NOMO-1 treated with DMSO at 0.1 percent for 48 hours (cell line): ENCODE data around the gene VCAN.
"Not testable (repeated sequence)": the region's sequence is repeated elsewhere in the genome, so short reads cannot be mapped to it uniquely, and the experiment has no call there.

Source experiments
- DNase-seq: peaks from one replicate; lab custom pipeline; 2025; ENCODE audit not compliant: unreplicated experiment; lab: John Stamatoyannopoulos, UW

The VCAN gene

DNA sequence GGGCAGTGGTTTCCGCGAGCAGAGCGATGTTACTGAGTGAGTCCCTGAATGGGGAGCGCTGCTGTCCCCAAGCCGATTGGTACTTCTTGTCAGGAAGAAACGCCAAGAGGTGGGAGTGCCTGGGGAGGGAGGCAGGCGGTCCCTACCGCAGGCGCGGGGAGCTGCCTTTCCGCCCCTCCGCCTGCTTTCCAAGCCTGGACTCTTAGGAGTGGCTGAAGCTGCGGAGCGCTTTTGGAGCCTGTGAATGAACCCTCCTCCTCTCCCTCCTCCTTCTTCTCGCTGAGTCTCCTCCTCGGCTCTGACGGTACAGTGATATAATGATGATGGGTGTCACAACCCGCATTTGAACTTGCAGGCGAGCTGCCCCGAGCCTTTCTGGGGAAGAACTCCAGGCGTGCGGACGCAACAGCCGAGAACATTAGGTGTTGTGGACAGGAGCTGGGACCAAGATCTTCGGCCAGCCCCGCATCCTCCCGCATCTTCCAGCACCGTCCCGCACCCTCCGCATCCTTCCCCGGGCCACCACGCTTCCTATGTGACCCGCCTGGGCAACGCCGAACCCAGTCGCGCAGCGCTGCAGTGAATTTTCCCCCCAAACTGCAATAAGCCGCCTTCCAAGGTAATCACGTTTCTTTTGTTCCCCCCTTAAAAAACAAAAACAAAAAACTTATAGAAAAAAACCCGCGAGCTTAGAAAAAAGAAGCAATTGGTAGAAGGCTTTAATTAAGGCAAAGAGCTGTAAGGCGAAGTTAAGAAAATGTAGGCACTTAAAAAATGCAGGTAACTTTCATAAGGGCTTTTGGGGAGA lies at the start of gene VCAN:
TSS of gene VCAN (plus strand) at position 340 of the 808 bp plus-strand sequence. CDS start 11,775 bp downstream, outside the sequence.
- peak; percentile 85 for DNase-seq

DNA sequence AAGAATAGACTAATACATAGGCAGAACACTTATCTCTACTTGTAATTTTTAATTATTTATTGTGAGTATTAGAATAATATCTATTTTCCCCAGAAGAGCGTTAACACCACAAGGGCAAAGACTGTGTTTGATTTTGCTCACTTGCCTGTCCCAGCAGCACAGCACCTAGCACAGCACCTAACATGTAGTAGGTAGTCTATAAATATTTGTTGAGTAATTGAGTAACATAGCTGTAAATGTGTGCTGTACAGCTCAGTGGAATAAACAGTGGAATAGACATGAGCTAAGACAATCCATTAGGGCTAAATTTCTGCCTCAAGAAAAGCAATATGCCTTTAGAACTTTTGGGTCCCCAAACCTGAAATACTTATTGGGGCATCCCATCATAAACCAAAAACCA lies 49.3 kb upstream of the VCAN start:
- DNase-seq = no peak

DNA sequence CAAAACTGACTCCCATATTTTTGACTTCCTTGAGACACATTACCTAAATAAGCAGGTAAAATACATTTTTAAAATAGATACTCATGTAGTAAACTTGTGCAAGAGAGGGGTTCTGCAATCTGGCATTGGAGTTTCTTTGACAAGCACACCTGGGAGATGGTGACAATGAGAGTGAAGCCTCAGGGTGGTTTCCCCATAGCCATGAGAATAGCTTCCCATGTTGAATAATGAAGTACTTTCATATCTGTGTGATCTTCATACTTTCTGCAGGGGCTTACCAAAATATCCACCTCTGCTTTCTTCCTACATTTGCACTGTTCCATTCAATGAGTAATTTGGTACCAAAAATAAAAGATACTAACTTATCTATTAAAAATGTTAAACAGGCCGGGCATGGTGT lies 44.7 kb upstream of the VCAN start:
- DNase-seq = no peak

DNA sequence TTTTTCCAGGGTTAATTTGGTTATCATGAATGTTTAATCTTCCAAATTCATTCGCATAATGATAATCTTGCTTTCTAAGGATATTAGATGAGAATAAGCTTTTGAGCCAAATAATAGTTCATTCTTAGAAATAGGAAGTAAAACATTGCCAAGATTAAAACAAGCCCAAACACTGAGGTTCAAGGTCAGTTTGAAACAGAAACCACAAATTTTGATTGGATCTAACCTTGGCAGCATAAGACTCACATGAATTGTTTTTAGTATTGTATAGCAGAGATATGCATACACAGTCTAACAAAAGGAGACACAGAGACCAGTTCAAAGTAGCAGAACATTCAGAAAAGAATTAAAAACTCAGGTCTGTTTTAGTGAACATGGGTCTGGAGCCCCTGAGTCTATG lies 43.4 kb upstream of the VCAN start:
- peak; percentile 7 for DNase-seq

DNA sequence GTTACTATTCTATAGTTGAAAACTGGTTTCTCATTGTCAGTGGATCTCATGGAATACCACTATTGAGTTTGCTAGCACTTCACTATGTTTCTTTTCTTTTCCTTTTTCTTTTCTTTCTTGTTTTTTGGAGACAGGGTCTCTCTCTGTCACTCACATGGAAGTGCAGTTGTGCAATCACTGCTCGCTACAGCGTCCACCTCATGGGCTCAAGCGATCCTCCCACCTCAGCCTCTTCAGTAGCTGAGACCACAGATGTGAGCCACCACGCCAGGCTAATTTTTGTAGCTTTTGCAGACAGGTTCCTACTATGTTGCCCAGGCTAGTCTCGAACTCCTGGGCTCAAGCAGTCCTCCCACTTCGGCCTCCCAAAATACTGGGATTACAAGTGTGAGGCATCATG lies 42.7 kb upstream of the VCAN start:
- DNase-seq = no peak

DNA sequence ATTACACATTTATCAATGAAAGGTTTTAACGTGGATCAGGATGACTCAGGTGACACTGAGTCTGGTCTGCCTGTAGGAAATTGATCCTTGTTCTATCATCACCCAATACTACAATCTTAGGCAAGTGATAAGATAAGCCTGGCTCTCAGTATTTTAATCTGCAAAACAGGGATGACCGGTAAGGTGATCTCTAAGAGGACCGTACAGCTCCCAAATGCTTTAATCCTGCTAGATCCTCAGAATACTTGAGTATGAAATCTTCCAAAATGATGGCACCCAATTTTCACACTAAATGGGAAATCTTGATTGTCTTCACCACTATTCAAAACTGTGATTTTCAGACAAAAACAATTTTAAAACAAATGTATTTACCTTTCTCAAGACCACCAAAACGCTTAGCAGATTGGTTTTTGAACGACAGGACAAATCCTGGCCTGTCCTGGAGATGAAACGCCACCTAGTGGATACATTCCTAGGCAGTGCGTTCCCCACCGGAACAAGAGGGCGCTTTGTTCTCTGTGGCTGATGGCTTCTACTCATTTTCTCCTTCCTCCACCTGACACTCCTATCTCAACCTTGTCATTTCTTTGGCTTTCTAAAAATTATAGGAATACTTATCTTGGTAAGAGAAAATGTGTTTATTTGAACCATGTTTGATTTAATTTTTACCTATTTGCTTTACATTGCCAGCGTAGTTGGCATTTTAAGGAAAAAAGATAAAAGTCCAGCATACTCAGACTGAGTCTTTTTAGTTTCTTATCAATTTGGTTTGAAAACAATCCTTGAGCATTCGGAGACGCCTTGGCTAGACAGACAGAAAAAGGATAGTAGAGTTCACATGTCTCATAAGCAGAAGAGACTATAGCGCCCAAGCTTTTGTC lies 41.2 kb upstream of the VCAN start:
- peak; percentile 47 for DNase-seq

DNA sequence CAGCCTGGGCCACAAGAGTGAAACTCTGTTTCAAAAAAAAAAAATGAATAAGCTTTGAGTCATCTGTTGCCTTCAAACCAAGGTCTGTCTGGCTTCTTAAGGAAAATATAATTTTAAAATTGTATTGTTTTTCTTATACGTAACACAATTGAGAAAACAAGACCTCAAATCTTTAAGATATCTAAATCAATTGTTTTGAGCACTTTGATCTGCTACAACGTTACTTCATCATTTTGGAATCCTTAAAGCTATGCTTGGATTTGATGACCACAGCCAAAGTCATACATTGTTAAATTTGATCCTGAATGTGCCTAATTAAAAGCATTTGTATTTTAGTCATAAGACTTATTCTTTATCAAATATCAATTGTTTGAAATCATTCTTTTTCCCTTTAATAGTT lies 37.7 kb upstream of the VCAN start:
- no peak for DNase-seq

DNA sequence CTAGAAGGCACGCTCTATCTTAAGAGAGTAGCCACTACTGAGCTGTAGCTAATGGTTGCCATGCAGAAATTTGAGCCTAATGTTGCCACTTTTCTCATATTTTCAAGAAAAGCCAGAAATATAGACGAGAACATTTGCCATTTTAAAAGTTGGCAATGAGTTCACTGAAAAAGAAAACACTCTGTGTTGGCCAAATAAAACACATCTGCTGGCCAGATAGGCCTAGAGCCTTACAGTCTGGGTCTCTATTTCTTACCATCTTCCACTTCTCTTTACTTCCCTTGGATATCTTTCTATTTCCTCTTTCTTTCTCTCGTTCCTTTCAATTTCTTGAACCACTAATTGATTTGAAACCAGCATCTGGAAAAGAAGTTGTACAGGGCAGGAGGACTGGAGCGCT lies 36.6 kb upstream of the VCAN start:
- DNase-seq = no peak

DNA sequence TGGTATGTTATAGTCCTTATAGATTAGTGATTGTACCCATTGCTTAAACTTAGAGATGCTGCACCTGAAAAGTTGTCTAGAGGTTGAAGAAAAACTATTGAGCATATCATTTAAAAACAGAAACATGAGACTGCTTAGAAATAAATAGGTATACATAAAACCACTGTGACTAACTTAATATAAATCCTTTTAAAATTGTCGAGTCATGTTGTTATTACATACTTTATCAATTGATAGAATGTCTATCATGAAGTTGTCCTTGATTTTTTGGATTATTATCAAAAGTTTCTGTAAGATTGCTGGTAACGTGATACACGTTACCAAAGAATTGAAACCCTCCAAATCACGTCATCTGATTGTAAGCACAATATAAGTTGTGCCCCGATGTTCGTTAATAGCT lies 35.3 kb upstream of the VCAN start:
- DNase-seq = no peak

DNA sequence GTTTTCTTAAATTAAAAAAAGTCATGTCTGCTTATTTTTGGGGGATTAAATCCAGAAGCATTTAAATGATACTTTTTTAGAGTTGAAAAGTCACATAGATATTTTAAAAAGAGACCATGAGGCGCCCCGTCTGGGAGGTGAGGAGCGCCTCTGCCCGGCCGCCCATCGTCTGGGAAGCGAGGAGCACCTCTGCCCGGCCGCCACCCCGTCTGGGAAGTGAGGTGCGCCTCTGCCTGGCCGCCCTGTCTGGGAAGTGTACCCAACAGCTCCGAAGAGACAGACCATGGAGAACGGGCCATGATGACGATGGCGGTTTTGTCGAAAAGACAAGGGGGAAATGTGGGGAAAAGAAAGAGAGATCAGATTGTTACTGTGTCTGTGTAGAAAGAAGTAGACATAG lies 33.8 kb upstream of the VCAN start:
- DNase-seq = not testable (repeated sequence)

DNA sequence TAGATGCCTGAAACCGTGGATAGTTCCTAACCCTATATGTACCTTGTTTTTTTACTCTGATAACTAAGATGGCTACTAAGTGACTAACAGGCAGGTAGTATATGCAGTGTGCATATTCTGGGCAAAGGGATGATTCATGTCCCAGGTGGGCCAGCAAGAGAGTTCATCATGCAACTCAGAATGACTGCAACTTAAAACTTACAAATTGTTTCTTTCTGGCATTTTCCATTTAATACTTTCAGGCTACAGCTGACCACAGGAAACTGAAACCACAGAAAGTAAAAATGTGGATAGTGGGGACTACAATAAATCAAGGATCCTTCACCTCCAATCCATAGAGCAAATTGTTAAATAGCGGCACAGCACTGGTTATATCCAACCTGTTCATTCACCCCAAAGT lies 30.7 kb upstream of the VCAN start:
- no peak for DNase-seq

DNA sequence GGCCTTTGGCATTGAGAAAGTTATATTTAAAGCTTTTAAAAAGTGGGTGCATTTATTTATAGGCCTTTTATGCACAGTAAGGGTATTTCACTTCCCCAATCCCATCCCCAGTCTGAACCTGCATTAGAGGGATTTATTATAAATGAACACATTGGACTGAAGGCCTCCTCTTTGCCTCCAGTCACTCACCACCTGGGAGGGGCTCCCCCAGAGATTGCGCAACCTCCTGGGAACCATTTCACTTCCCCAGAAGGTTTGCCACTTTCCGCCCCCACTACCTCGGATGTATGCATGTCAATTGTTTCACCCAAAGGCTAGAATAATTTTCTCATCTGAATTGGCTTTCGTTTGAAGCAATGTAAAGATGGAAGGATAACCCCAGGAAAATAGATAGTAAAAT lies 29.8 kb upstream of the VCAN start:
- DNase-seq = peak; percentile 79

DNA sequence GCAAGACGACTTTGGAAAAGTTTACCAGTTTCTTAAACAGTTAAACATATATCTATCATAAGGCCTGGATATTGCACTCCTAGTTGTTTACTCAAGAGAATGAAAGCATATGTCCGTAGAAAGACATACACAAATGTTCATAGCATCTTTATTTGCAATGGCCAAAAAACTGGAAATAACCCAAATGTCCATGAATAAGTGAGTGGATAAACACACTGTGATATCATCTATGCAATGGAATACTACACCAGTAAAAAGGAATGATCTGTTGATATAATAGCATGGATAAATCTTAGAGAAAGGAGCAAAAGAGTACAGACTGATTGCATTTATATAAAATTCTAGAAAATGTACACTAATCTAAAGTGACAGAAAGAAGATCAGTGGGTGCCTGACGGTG lies 28.0 kb upstream of the VCAN start:
- DNase-seq = no peak

DNA sequence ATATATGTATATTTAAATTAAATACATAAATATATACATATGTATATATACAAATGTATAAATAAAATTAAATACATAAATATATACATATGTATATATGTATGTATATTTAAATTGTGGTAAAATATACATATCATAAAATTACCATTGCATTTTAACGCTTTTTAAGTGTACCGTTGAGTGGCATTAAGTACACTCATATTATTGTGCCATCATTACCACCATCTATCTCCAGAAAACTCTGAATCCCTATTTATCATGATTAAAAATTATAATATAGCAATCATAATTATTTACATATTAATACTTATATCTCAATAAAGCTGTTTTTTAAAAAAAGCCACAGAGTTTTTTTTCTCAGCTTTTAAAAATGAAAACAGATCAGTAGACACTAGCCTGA lies 27.1 kb upstream of the VCAN start:
- DNase-seq = no peak

DNA sequence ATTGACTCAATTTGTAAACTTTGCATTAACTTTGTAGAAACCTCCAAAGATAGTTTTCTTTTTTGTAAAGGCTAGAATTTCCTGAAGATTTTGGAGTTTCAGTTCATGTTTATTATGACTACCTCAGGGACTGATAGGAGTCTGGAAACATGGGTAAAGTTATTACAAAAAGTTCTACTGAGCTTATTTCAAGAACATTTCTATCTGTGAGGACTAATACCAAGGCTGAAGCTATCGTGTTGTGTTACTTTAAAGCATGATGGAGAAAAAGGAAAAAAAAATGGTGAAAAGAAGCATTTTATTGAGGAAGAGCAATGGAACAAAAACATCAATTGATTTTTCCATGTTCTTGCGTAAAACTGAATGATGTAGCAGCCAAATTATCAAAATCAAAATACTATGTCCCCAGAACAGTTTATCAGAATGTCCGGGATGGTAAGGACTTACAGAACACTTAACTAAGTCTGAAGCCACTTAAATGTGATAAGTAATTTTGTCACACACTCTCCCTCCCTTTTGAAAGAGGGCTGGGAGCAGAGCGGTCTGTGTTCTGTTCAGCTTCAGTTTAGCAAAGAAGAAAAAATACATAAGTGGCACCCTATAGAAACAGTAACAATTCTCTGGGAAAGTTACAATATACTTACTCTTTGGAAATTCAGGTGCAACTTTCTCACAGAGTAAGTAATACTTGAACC lies 25.1 kb upstream of the VCAN start:
- no peak for DNase-seq

DNA sequence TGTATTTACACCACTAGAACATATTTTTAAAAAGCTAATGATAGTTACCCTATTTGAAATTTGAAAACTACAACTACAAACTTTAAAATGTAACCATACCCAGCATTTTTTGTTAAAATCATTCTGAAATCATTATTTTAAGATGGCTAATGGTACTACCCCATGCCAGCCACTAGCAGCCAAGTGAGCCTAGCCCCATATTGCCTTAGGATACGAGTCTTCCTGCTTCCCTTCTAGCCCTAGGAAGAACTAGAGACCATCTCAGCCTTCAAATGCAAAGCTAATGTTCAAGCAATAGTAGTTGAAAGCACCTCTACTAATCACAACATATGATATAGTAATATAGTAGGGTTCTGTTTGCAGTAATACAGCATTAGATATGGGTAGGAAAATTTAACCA lies 24.0 kb upstream of the VCAN start:
- DNase-seq = no peak

DNA sequence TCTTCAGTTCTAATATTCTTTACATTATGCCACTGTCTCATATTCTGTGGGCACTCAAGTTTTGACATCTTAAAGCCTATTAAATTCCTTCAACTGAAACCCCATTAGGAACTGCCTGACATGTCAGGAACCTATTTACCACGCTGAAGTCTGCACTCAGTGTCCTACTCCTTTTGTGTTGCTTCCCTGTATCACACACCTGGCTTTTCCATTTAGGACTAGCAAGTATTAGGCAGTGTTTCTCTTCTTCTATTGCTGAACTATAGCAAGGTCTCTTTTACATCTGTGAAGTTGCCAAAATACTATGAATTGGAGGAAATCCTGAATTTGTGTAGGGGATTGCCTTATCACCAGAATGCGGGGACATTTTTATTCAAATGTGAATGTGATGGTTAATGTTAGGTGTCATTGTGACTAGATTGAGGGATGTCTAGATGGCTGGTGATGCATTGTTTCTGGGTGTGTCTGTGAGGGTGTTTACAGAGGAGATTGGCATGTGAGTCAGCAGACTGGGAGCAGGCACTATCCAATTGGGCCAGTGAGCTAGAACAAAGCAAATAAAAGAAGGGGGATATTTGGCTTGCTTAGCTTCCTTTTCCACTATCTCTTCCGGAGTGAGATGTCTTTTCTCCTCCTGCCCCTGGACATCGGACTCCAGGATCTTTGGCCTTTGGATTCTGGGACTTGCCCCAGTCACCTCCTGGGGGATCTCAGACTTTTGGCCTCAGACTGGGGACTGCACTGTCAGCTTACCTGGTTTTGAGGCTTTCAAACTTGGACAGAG lies 21.2 kb upstream of the VCAN start:
- no peak for DNase-seq

DNA sequence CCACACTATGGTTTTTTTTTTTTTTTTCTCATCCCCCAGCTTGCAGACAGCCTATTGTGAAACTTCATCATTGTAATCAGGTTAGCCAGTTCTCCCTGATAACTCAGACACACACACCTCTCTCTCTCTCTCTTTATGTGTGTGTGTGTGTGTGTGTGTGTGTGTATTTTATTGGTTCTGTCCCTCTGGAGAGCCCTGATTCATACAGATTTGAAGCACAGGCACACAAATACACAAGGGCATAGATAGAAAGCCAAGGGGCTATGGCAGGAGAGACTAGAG lies 20.6 kb upstream of the VCAN start:
- no peak for DNase-seq

DNA sequence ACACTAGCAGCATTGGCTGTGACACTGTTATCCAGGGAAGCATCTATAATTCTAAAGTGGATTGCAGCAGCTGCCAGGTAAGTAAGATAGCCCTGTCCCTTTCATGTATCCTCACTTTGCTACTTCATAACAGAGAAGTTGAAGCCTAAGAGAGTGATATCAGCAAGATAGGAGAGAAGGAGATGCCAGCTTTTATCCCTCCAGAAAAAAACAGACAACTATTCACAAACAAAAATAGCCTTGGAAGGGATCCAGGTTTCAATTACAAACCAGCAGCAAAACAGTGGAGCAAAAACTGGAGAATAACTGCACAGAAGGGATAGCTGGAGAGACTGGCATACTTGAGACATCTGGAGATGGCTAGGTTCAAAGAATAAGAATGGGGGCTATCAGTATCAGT lies 19.6 kb upstream of the VCAN start:
- DNase-seq = no peak

DNA sequence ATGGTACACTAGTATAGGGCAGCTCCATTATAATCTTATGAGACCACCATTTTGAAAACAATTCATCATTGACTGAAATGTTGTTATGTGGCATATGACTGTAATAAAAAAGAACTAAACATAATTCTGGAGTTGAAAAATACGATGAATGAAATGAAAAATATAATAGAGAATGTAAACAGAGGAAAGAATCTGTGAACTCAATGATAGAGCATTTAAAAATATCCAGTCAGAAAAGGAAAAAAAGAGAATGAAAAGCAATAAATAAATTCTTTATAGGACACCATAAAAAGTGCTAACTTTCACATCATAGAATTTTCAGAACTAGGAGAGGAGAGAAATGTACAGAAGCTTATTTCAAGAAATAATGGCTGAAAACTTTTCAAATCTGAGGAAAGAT lies 17.6 kb upstream of the VCAN start:
- no peak for DNase-seq

DNA sequence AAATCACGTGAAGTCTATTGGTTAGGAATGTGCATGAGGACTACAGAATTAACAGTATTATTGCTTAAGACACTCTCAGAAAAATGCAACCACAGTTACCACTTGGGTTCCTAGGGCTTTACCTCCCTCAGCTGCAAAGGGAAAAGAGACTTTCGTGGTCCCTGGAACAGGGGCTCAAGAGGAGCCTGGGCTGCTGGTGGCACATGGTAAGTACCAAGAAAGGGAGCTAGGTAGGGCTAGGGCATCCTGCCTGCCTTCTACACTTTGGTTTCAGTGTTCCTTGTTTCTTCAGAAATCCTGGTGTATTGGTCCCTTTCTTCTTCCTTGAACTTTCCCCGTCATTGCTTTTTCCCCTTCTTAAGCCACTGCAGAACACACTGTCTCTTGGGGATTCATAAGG lies 7.3 kb upstream of the VCAN start:
- DNase-seq = no peak
